GM20431 (cell line): ENCODE measurements around the gene HOXC12.

ENCODE experiments used
- in situ Hi-C: fragments of 300-500 bp; cut with MseI, MboI; formaldehyde crosslinking; loops from one replicate; pipeline ENCODE4 v1.15.0; 2020; ENCODE audit warnings: low sequenced_read_pairs; ENCODE audit not compliant: unreplicated experiment

HOXC12 gene

DNA sequence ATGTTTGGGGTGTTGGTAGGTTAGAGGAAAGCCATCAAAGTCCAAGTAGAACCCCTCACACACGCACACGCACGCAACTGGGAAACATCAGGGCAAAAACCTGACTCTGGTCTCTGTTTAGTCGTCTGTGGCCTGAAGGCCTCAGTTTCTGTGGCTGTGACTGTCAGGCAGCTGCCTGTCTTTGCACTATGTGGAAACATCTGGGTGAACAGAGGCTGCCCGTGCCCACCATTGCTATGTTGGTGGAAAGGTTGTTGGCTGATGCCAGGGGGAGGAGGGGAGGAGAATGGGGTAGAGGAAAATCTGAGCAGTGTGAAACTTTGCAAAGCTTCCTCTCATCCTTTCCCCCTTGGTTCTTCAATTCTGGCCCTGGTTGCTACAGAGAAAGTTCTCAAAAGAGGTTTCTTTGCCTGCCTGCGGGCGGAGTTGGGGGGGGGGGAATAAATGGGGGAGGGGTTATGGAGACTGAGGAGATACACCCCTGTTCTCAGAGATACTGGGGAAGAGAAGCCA is 37.7 kb downstream of the HOXC12 start:
- in situ Hi-C loops = loop anchor here (10.0 kb wide), 1 partner anchor 212 kb away; no protein-coding TSS in a partner anchor

DNA sequence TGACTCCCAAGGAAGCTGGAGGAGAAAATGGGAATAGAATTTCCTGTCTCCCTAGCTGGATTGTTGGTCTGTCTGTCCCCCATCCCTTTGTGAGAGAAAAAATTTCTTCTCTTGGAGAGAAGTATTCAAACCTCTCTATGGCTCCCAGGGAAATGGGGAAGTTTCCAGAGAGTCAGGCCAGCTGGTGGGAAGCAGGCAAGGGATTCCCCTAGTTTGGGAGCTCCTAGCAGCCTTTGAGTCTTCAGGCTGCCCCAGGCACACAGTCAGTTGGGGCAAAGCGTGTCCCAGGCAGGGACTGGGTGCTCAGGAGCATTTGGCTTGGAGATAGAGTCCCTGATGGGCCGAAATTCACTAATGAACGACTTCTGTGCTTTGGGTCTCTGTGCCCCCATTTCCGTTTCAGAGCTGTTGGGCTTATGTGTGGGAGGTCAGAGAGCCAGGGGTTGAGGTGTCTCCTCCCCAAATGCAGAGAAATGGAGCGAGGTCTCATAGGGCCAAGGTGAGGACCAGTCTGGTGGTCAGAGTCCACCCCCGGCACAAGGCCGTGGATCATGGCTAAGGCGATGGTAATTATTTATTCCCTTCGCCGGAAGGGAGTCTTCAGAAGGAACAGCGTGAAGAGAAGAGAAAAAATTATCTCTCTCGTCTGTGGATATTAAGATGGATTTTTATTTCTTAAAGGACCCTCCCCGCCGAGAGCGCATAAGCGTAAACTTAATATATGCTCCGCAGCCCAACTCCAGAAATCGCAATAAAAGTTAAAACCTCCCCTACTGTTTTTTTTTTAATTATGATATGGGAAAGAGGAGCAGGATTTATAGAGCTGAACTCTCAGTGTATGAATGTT is 38.7 kb downstream of the HOXC12 start:
- in situ Hi-C loops = loop anchor here (10.0 kb wide), 1 partner anchor 211 kb away; no protein-coding TSS in a partner anchor

DNA sequence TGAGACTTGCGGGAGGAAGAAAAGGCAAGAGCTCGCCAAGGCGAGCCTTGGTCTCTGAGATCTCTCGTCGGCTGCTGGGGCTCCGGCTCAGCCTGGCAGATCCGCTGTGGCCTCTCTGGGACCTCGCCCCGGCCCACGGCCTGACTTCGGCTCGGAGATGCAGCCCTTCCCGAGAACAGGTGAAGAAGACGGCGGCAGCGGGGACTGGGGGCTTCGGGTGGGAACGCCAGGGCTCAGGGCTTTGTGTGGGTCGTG is 39.2 kb downstream of the HOXC12 start:
- in situ Hi-C loops = loop anchor here (10.0 kb wide), 1 partner anchor 211 kb away; no protein-coding TSS in a partner anchor

DNA sequence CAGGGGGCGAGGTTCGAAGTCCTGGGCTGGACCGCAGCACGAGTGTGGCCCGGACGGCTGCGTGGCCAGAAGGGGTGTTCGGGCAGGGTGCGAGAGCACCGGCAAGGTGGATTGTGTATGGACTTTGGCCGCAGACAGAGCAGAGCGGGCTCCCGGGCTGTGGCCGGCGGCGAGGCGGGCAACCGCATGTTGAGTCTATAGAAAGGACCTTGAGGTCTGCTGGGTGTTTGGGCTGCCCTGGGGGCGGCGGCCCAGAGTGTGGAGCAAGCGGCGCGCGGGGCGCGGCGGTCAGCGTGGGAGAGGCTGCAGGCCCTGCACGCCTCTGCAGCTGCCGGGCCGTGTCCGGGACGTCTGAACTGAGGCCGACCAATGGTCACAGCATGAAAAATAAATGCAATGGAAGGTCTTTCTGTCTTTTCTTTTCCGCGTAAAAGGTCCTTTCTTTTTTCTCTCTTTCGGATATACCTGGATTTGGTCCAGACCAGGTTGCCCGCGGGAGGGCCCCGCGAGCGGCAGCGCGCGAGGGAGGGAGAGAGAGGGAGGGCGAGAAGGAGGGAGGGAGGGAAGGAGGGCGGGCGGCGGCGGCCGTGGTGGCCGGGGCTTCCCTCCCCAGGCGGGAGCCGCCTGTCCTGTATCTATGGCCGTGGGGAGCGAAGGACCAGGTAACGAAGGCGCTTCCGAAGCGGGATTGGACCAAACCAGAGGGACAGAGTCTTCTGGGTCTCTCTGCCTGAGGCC is 39.7 kb downstream of the HOXC12 start:
- in situ Hi-C loops = loop anchor here (10.0 kb wide), 1 partner anchor 210 kb away; no protein-coding TSS in a partner anchor

DNA sequence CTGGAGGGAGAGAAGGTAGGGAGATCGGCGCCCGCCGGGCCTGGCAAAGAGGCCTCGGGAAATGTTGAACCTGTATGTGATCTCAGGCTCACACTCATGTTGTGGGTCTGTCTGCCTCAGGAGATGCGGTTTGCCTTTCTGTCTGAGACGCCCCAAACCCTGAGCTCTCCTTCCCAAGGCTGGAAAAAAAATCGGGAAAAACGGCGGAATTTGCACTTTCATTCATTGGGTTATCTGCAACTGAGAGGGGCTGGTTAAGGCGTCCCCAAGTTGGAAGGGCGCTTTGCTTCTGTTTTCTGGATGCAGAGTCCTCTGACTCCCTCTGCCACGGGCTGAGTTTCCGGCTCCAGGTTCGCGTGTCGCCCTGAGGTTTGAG is 40.3 kb downstream of the HOXC12 start:
- in situ Hi-C loops = loop anchor here (10.0 kb wide), 1 partner anchor 210 kb away; no protein-coding TSS in a partner anchor

DNA sequence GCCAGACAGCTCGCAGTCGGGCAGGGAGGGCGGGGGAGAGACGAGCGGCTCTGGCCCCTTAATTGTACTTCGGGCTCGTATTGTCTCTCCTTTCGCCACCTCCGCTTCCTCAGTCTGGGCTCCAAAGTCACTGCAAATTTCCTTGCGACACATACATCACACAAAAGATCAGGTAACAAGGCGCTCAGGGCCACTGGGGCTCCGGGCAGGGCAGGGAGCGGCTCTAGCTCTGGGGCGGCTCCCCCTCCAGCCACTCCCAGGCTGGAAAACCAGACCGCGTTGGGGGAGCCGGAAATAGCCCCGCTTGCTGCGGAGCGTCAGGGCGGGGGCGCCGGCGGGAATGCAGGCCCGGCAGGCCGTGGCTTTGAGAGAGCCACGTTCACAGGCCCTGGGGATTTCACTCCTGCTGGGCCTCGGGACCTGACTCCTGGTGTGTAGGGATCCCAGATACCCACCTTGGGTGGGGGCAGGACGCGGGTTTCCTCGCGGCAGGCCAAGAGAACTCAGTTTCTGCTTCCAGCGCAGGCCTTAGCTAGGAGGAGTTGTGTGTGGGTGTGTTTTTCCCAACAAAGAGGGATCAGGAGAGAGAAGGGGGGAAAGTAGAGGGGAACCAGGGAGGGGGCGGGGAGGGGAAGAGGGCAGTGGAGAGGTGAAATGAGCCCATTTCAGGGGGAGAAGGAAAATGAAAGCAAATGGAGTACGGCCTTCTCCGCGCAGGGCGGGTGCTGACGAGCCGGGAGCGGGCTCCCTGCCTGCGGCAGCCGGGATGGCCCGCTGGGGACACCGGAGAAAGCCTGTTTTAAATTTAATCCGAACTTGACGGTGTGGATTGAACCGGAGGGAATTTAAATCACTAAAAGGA is 40.9 kb downstream of the HOXC12 start:
- in situ Hi-C loops = loop anchor here (10.0 kb wide), 1 partner anchor 209 kb away; no protein-coding TSS in a partner anchor

DNA sequence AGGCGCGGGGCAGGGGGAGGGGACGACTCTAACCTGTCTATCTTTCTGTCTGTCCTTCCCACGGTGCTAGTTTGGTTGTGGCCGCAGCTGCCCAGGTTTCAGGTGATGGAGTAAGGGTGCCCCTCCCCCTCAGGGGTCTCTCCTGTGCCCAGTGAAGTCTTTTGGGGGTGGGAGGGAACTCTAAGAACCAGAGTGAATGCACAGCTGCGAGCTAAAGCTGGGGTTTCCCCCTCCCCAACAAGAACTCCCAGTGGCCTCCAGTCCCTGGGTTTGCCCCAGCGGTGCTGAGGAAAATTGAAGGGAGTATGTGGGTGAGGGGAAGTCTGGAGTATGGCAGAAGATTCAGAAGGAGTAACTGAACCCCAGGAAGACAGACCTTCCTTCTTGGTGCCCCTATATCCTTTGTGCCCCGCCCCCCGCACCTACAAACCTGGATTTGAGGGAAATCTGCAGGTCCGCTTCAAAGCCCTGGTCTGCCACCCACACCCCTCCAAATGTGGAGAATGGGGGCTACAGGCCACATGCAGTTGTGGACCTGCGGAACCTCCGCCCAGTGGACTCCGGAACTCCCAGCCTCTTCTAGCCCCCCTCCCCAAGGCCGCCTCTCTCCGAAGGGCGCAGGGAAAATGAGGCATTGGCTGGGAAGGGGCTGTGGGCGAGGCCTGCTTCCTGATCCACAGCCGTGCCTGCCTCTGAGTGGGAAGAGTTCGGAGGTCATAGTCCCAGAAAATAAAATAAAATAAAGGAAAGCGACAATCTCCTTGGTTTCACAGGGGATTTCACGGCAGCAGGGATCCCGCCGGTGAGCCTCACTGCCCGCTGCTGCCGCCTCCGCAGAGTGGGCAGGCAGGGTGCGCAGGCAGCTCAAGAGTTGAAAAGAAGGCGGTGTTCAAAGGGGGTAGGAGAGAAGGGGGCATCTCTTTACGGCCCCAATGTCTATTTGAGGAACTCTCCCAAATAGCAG is 41.8 kb downstream of the HOXC12 start:
- in situ Hi-C loops = loop anchor here (10.0 kb wide), 1 partner anchor 208 kb away; no protein-coding TSS in a partner anchor

DNA sequence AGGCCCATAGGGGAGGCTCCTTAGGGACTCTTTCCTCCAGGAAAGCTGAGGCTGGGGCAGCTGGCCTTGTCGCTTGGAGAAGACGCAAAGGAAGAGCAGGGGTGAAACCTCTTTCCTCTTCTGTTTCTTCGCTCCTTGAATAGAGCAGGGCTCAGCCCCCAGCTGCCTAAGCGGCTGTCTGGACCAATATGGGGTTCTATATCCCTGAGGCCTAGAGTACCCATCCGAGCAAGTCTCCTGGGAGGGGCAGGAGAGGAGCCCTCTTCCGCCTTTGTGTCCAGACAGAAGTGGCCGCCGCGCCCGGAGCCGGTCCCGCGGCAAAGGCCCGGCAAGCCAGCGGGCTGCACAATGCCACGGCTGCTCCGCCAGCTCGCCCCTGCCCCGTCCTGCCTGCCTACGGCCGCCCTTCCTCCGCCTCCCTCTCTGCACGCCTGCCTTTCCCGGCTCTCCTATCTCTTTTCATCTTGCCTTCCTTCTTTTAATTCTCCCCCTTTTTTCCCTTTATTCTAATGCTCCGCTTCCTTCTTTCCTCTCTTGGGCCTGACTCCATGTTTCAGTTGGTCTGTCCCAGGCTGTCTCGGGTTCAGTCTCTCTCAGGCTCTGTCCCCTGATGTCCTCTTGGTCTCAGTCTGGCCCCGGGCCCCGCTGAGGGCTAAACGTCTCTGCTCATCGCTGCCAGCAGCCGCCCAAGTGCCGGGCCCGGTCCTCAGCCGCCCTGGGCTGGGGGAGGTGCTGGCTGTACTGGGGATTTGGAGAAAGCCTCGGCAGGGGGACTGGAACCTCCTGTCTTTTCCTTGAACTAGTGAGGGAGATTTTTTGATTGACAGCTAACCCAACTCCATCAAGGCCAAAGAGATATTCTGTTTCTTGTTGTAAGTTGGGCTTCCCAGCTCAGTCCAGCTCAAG is 42.8 kb downstream of the HOXC12 start:
- in situ Hi-C loops = loop anchor here (10.0 kb wide), 1 partner anchor 207 kb away; no protein-coding TSS in a partner anchor

DNA sequence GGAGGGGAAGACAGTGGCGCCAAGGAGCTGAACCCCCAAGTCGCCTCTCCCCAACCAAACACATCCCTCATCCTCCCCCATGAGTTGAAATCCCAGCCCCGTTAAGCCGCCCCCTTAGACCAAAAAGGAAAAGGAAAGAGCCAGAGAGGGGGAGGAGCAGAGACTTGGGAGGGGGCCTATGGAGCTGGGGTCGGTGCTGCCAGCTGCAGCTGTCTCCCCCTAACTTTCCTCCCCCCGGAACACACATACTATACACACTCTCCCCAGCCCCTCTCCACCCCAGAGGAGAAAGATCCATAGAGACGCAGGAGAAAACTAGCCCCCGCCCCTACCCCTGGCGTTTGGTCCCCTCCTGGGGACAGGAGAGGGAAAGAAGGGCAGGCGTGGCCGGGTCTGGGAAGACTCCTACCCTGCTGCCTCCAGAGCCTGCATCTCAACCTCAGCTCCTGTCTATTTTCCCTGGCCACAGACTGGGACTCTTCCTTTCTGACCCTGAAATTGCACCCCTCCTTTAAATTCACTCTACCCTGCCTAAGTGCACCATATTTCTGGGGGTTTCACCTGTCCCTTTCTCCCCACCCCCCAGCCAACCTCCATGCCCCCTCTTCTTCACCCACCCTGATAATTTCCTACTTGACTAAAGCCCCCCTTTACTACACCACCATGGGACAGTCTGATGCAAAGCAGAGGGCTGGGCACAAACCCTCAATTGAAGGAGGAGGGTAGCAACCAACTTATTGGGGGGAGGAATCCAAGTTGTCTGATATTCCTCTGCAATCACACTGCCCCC is 43.6 kb downstream of the HOXC12 start:
- in situ Hi-C loops = loop anchor here (10.0 kb wide), 1 partner anchor 206 kb away; no protein-coding TSS in a partner anchor

DNA sequence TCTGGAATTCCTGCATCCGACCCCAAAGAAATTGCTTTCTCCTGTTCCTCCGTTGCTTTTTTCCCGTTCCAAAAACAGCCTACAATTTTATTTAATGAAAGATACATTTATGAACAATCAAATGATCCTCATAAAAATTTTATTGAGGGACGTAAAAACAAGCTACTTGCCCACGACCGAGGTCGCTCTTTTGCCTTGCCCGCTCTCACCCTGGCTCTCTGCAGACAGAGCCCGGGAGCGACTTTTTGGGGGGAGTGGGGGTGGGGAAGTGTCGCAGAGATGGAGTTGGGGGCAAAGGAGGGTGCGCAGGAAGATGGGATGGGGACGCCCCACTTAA is 44.2 kb downstream of the HOXC12 start:
- in situ Hi-C loops = loop anchor here (10.0 kb wide), 1 partner anchor 206 kb away; no protein-coding TSS in a partner anchor

DNA sequence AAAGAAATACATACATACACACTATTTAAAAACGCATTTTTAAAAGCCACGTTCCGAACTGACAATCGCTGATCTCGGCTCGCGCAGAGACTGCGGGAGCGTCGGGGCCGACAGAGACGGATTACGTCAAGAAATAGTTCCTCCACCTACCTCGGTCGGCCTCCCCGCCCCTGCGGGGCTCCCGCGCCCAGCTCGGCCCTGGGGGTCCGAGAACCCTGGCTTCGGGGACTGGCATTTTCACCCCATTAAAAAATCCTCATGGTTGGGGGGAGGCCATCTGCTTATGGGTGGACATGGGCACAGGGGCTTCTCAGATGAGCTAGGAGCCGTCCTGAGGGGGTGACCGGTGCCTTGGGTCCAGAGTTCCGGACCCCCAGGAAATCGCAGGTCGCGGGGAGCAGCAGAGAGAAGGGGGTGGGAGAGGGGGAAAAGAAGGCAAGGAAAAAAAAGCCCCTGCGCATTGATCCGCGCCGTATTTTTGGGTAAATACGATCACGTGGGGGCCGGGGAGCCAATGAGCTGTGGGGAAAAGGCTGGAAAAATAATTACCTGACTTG is 44.9 kb downstream of the HOXC12 start:
- in situ Hi-C loops = loop anchor here (10.0 to 25.0 kb wide), 2 partner anchors 205 to 363 kb away; partner anchors contain the start of gene GPR84

DNA sequence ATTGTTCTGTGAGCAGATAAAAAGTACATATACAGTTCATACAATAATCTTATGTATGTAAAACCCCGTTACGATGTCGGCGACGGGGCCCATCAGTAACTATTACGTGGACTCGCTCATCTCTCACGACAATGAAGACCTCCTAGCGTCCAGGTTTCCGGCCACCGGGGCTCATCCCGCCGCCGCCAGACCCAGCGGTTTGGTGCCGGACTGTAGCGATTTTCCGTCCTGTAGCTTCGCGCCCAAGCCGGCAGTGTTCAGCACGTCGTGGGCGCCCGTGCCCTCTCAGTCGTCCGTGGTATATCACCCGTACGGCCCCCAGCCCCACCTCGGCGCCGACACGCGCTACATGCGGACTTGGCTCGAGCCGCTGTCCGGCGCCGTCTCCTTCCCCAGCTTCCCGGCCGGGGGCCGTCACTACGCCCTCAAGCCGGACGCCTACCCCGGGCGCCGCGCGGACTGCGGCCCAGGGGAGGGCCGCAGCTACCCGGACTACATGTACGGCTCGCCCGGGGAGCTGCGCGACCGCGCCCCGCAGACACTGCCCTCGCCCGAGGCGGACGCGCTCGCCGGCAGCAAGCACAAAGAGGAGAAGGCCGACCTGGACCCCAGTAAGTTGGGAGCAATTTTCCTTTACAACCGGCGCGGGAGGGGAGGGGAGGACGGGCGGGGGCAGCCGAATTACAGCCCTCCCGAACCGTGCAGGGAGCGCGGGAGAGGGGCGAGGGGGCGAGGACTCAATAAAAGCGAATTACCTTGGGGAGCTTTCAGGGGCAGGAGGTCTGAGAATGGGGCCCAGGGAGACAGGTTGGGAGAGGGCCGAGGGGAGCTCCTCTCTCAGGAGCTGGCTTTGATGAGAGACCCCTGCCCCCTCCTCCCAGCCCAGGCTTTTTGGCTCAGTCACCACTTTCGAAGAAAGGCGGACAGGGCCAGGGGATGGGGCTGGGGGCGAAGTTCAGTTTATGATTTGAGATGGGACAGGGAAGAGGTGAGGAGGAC is 45.7 kb downstream of the HOXC12 start, which contains the start of gene HOXC9:
TSS of gene HOXC9 (plus strand) at position 46 of the 999 bp plus-strand sequence. CDS start at position 74, 28 bp downstream.
- in situ Hi-C loops = loop anchor here (25.0 kb wide), 1 partner anchor 362 kb away; the partner anchor contains the start of gene GPR84

DNA sequence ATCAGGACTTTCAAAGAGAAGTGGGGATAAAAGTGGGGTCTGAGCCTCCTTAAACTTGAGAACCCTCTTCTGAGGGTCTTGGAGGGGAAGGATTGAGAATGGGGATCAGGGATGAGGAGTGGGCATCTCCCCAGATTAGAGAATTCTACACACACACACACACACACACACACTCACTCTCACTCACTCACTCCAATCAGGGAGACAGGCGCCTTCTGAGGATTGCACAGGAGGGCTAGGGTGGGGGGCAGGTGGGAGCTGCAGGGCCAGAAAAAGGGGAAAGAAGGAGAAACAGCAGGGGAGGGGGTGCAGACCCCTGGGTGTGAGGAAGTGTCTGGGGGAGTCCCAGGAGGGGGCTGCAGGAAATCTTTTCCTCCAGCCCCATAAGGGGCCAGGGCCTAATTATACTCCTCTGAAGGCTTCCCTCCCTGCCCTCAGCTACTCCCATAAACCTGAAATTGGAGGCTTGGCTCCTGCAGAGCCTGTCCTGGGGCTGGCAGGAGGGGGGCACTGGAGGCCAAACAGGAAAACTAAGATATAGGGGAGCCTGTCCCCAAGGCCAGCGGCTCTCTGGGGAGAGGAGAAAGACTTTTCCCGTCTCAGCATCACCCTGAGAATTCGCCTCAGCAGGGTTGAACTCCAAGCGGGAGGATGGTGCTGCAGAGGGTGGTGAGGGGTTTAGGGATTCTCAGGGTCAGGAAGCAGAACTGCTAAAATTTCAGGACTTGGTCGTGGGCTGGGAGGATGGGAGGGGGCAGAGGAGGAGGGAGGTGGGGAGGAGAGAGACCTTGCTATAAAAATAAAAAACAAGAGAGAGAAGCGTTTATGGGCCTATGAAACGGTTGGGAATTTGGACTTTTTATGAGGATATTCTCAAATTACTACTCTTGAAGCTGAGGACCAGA is 46.8 kb downstream of the HOXC12 start:
- in situ Hi-C loops = loop anchor here (25.0 kb wide), 1 partner anchor 361 kb away; the partner anchor contains the start of gene GPR84

DNA sequence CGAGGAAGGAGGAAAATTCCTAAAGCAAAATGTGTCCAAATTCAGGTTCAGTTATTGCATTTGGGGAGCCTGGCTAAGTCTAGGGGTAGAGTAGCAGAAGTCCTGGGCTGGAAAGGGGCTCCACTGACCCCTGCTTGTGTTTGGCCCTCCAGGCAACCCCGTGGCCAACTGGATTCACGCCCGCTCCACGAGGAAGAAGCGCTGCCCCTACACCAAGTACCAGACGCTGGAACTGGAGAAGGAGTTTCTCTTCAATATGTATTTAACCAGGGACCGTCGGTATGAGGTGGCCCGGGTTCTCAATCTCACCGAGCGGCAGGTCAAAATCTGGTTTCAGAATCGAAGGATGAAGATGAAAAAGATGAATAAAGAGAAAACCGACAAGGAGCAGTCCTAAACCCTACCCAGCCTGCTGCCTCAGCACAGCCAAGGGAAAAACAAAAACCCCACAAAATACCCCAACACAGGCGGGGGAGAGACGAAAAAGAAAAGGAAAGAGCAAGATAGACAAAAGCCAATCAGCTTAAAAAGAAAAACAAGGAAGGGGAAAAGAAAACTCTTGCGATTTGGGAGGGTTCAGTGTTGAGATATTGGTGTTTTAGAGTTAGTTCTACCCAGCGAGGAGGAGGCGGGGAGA is 47.7 kb downstream of the HOXC12 start:
- in situ Hi-C loops = loop anchor here (25.0 kb wide), 1 partner anchor 360 kb away; the partner anchor contains the start of gene GPR84
